Neuronal stem cell (in vitro differentiated cells): ENCODE results near the gene OLFM2.

ENCODE experiments used
- DNase-seq: peaks from one replicate; pipeline ENCODE4 v3.0.0-alpha.2; 2013; ENCODE audit warnings: low spot score
- H2AFZ ChIP-seq: one replicate; pipeline ENCODE4 v1.6.1; 2013; ENCODE audit warnings: mild to moderate bottlenecking, low read length, inconsistent platforms
- H2AK5ac ChIP-seq: 2 replicates; pipeline ENCODE4 v1.6.1; 2013; ENCODE audit warnings: low read depth, mild to moderate bottlenecking, inconsistent platforms, low read length, moderate library complexity, mixed read lengths
- H2BK120ac ChIP-seq: 2 replicates; pipeline ENCODE4 v1.6.1; 2013; ENCODE audit warnings: low read depth, mild to moderate bottlenecking, inconsistent platforms, low read length, moderate library complexity, mixed read lengths
- H2BK12ac ChIP-seq: one replicate; pipeline ENCODE4 v1.6.1; 2013; ENCODE audit warnings: low read length, inconsistent platforms
- H2BK15ac ChIP-seq: 2 replicates; pipeline ENCODE4 v1.6.1; 2013; ENCODE audit warnings: mild to moderate bottlenecking, low read length, inconsistent platforms, mixed read lengths
- H2BK5ac ChIP-seq: one replicate; pipeline ENCODE4 v1.6.1; 2013; ENCODE audit warnings: inconsistent platforms, mild to moderate bottlenecking, low read length, moderate library complexity
- H3K14ac ChIP-seq: one replicate; pipeline ENCODE4 v1.6.1; 2013; ENCODE audit warnings: low read length, inconsistent platforms
- H3K18ac ChIP-seq: 2 replicates; pipeline ENCODE4 v1.6.1; 2013; ENCODE audit warnings: low read length, inconsistent platforms
- H3K23ac ChIP-seq: 2 replicates; pipeline ENCODE4 v1.6.1; 2013; ENCODE audit warnings: low read depth, mild to moderate bottlenecking, mixed read lengths, low read length, inconsistent platforms; ENCODE audit not compliant: poor library complexity
- H3K27ac ChIP-seq: replicated peaks from 3 replicates; pipeline ENCODE4 v1.5.1; 2013; ENCODE audit warnings: low read length, inconsistent platforms
- H3K27me3 ChIP-seq, 3 experiments: 2 replicates each; pipeline ENCODE4 v1.6.1; 2013; ENCODE audit warnings: low read length in 3 of 3, mild to moderate bottlenecking in 2 of 3, inconsistent platforms in 1 of 3, low read depth in 1 of 3, mixed read lengths in 1 of 3, moderate library complexity in 1 of 3; ENCODE audit not compliant: control insufficient read depth in 3 of 3, insufficient read depth in 3 of 3
- H3K36me3 ChIP-seq, 2 donors: replicated peaks in 1 of 2; 2 replicates each; pipeline ENCODE4 v1.6.1; 2013; ENCODE audit warnings: low read length in 2 of 2; ENCODE audit not compliant: control insufficient read depth in 2 of 2, insufficient read depth in 2 of 2
- H3K4ac ChIP-seq: 2 replicates; pipeline ENCODE4 v1.6.1; 2013; ENCODE audit warnings: inconsistent platforms, mild to moderate bottlenecking, low read length, moderate library complexity
- H3K4me1 ChIP-seq, 2 donors: 1 replicate in 1 of 2; 2 replicates in 1 of 2; pipeline ENCODE4 v1.6.1; 2013; ENCODE audit warnings: low read length in 2 of 2, low read depth in 1 of 2; ENCODE audit not compliant: control insufficient read depth in 2 of 2, insufficient read depth in 1 of 2
- H3K4me2 ChIP-seq: one replicate; pipeline ENCODE4 v1.6.1; 2013; ENCODE audit warnings: mild to moderate bottlenecking, low read length, inconsistent platforms; ENCODE audit not compliant: insufficient read depth, poor library complexity, severe bottlenecking
- H3K4me3 ChIP-seq, 2 donors: 2 replicates each; pipeline ENCODE4 v1.5.1; 2013; ENCODE audit warnings: low read length in 2 of 2, mild to moderate bottlenecking in 2 of 2, inconsistent platforms in 1 of 2, moderate library complexity in 1 of 2
- H3K79me1 ChIP-seq: one replicate; pipeline ENCODE4 v1.6.1; 2013; ENCODE audit warnings: low read depth, mild to moderate bottlenecking, inconsistent platforms, low read length, moderate library complexity
- H3K9ac ChIP-seq: one replicate; pipeline ENCODE4 v1.6.1; 2013; ENCODE audit warnings: mild to moderate bottlenecking, low read depth, low read length, inconsistent platforms; ENCODE audit not compliant: poor library complexity
- H3K9me3 ChIP-seq, 2 donors: replicated peaks in 1 of 2; 2 replicates each; pipeline versions ENCODE3 to v1.6.1; 2013; ENCODE audit warnings: low read length in 2 of 2, mild to moderate bottlenecking in 2 of 2, inconsistent platforms in 1 of 2, low read depth in 1 of 2, mixed read lengths in 1 of 2, moderate library complexity in 1 of 2; ENCODE audit not compliant: control insufficient read depth in 2 of 2, insufficient read depth in 1 of 2
- H4K8ac ChIP-seq: one replicate; pipeline ENCODE4 v1.6.1; 2013; ENCODE audit warnings: low read depth, mild to moderate bottlenecking, inconsistent platforms, low read length, moderate library complexity
- H4K91ac ChIP-seq: one replicate; pipeline ENCODE4 v1.6.1; 2013; ENCODE audit warnings: low read length, low read depth, mild to moderate bottlenecking, inconsistent platforms; ENCODE audit not compliant: poor library complexity
- WGBS, 2 donors: extraction: QIAGEN DNeasy Blood & Tissue Kit; methylation state at CpG; one replicate each; pipeline ENCODE4 v1.1.7; 2013; ENCODE audit warnings: missing lambda C conversion rate in 2 of 2, mixed read lengths in 1 of 2; ENCODE audit not compliant: insufficient read length in 2 of 2, insufficient replicate concordance in 1 of 2; ENCODE audit errors: extremely low coverage in 2 of 2; 5-methylcytosine and 5-hydroxymethylcytosine counted together

OLFM2 gene

GRCh38 chr19:9877780-9878510, 58.4 kb downstream of the OLFM2 start:
- Histone ChIP-seq H3K36me3 (no peaks in the 10 kb centered on the region), H2AK5ac (no peak overlapping the region), H2BK5ac (no peak overlapping the region), H4K91ac (no peak overlapping the region), H3K4me1 (peaks cover 5 to 7% of the 10 kb centered on the region in 2 donors), H3K4ac (no peak overlapping the region), H2BK15ac (no peak overlapping the region), H3K9ac (no peak overlapping the region), H3K4me2 (no peak overlapping the region), H3K9me3 (no peaks in the 10 kb centered on the region), H3K23ac (no peak overlapping the region), H3K27ac (no peak overlapping the region), H3K79me1 (no peaks in the 10 kb centered on the region), H2BK12ac (no peak overlapping the region), H2AFZ (no peak overlapping the region), H4K8ac (no peak overlapping the region), H2BK120ac (no peak overlapping the region), H3K14ac (no peak overlapping the region), H3K27me3 (no peaks in the 10 kb centered on the region), H3K4me3 (no peak overlapping the region), H3K18ac (no peak overlapping the region)
- WGBS, 2 donors: no CpG with 5 or more reads among the region's 10 CpGs
- DNase-seq: no peak

GRCh38 chr19:9875796-9876195, 60.5 kb downstream of the OLFM2 start:
- H2AFZ ChIP-seq: peak overlapping the region; percentile 71
- H3K18ac ChIP-seq: no peak overlapping the region
- no peak overlapping the region for H3K4me3 ChIP-seq
- H2BK12ac ChIP-seq: no peak overlapping the region
- H4K91ac ChIP-seq: no peak overlapping the region
- no peaks in the 10 kb centered on the region for H3K79me1 ChIP-seq
- H3K23ac ChIP-seq: no peak overlapping the region
- H3K4me1 ChIP-seq: peaks cover 5 to 7% of the 10 kb centered on the region in 2 donors
- peak overlapping the region; percentile 25 for H3K27ac ChIP-seq
- no peak overlapping the region for H2AK5ac ChIP-seq
- no peak overlapping the region for H2BK15ac ChIP-seq
- WGBS, 2 donors: no CpG with 5 or more reads among the region's 5 CpGs
- DNase-seq: no peak
- H2BK5ac ChIP-seq: no peak overlapping the region
- H3K4me2 ChIP-seq: no peak overlapping the region
- H3K14ac ChIP-seq: no peak overlapping the region
- H3K9me3 ChIP-seq: no peaks in the 10 kb centered on the region
- H3K27me3 ChIP-seq: no peaks in the 10 kb centered on the region
- no peak overlapping the region for H3K9ac ChIP-seq
- H3K36me3 ChIP-seq: no peaks in the 10 kb centered on the region
- H4K8ac ChIP-seq: no peak overlapping the region
- no peak overlapping the region for H3K4ac ChIP-seq
- H2BK120ac ChIP-seq: no peak overlapping the region

GRCh38 chr19:9875031-9875627, 61.2 kb downstream of the OLFM2 start:
- no peak overlapping the region for H3K27ac ChIP-seq

GRCh38 chr19:9872618-9873242, 63.6 kb downstream of the OLFM2 start:
- WGBS, 2 donors: 100% methylated on average over 1 of the region's 8 CpGs
- Histone ChIP-seq H2BK12ac (no peak overlapping the region), H4K91ac (no peak overlapping the region), H3K27ac (no peak overlapping the region), H3K14ac (no peak overlapping the region), H2AK5ac (no peak overlapping the region), H2BK5ac (no peak overlapping the region), H3K4me1 (peaks cover 5 to 7% of the 10 kb centered on the region in 2 donors), H3K9me3 (no peaks in the 10 kb centered on the region), H3K4me3 (no peak overlapping the region), H3K4ac (no peak overlapping the region), H3K36me3 (no peaks in the 10 kb centered on the region), H3K18ac (no peak overlapping the region), H3K79me1 (no peaks in the 10 kb centered on the region), H2BK120ac (no peak overlapping the region), H2AFZ (no peak overlapping the region), H2BK15ac (no peak overlapping the region), H3K27me3 (no peaks in the 10 kb centered on the region), H3K23ac (no peak overlapping the region), H3K4me2 (no peak overlapping the region), H4K8ac (no peak overlapping the region), H3K9ac (no peak overlapping the region)
- no peak for DNase-seq

More at GRCh38 chr19:9875031-9875627, 61.2 kb downstream of the OLFM2 start:
- Histone ChIP-seq H2BK5ac (no peak overlapping the region), H3K23ac (no peak overlapping the region), H2BK15ac (no peak overlapping the region), H3K27me3 (no peaks in the 10 kb centered on the region), H4K91ac (no peak overlapping the region), H3K4me2 (no peak overlapping the region), H3K4me3 (no peak overlapping the region), H2BK12ac (no peak overlapping the region), H3K9ac (no peak overlapping the region), H3K14ac (no peak overlapping the region), H3K4me1 (peaks cover 5 to 7% of the 10 kb centered on the region in 2 donors), H2AK5ac (no peak overlapping the region), H2AFZ (no peak overlapping the region), H4K8ac (no peak overlapping the region), H2BK120ac (no peak overlapping the region), H3K4ac (no peak overlapping the region), H3K9me3 (no peaks in the 10 kb centered on the region), H3K18ac (no peak overlapping the region), H3K36me3 (no peaks in the 10 kb centered on the region), H3K79me1 (no peaks in the 10 kb centered on the region)
- DNase-seq: no peak
- WGBS, 2 donors: no CpG with 5 or more reads among the region's 13 CpGs
